NOMO-1 treated with DMSO at 0.1 percent for 48 hours (cell line): Measurements from ENCODE around the gene CFD.
"Not testable (repeated sequence)": the region's sequence is repeated elsewhere in the genome, so short reads cannot be mapped to it uniquely, and the experiment has no call there.

Experiments
- DNase-seq: peaks from one replicate; lab custom pipeline; 2025; ENCODE audit not compliant: unreplicated experiment; lab: John Stamatoyannopoulos, UW

Gene CFD

DNA sequence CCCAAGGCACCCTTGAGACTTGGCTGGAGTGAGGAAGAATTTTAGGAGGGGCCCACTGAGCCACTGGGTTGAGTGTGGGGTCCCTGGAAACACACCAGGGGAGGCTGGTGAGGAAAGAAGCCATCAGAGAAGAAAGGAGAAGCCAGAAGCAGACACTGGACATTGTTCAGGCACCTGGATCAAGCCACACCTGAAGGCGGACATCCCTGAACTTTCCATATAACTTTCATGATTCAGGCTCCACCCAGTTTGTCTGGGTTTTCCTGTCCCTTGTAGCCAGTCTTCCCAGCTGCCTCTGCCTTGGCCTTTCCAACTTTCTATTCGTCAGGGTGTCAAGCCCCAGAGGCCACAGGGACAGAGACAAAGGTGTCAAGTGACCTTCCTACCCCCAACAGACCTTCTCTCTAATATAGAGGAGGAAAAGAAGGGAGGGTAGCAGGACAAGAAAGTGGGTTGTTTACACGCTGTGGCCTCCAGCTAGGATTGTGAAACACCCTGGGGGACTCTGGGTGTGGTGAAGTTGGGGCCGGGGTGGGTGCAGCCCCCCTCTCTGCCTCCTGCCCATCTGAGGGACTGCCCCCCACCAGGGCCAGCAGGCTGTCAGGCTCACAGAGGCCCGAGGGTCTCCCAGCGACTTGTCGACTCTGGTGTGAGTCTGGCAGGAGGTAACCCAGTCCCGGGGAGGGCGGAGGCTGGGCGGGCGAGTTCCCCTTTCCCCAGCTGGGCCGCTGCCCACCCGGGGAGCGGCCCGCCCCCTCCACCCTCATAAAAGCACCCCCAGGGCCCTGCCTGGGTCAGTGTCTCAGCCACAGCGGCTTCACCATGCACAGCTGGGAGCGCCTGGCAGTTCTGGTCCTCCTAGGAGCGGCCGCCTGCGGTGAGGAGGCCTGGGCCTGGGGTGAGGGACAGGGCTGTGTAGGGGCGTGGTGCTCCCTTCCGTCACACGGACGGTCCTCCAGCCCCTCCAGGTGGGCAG lies at the start of gene CFD:
TSS of gene CFD (plus strand) at position 797 of the 976 bp plus-strand sequence. CDS start at position 823, 26 bp downstream.
- peak; percentile 69 for DNase-seq

GRCh38 chr19:810077-810855 lies 49.2 kb upstream of the CFD start:
- no peak for DNase-seq

GRCh38 chr19:810883-811489 lies 48.5 kb upstream of the CFD start:
- no peak for DNase-seq

DNA sequence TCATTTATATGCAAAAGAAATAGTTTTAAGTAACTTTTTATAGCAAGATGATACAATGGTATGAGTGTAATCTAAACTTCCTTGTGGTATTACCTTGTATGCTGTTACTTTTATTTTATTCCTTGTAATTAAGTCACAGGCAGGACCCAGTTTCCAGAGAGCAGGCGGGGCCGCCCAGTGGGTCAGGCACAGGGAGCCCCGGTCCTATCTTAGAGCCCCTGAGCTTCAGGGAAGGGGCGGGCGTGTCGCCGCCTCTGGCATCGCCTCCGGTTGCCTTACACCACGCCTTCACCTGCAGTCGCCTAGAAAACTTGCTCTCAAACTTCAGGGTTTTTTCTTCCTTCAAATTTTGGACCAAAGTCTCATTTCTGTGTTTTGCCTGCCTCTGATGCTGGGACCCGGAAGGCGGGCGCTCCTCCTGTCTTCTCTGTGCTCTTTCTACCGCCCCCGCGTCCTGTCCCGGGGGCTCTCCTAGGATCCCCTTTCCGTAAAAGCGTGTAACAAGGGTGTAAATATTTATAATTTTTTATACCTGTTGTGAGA lies 47.9 kb upstream of the CFD start:
- DNase-seq, result no peak

DNA sequence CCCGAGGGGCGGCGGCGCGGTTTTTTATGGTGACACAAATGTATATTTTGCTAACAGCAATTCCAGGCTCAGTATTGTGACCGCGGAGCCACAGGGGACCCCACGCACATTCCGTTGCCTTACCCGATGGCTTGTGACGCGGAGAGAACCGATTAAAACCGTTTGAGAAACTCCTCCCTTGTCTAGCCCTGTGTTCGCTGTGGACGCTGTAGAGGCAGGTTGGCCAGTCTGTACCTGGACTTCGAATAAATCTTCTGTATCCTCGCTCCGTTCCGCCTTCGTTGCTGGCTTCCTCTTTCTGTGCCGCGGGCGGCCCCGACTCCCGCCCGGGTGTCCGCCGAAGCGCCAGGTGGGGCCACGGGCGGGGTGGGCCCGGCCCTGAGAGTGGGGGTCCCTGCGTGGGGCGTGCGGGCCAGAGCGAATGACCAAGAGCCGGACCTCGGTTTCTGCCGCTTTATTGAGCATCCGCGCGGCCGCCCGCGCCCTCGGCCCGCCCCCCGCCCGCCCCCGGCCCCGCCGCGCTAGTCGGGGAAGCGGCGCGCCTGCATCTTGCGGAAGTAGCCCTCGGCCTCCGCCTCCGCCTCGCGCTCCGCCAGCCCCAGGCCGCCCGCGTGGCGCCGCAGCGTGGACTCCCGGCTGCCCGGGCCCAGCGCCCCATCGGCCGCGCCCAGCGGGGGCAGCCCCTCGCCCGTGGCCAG lies 47.3 kb upstream of the CFD start:
- no peak for DNase-seq

- no peak for DNase-seq
These were observed 46.7 kb upstream of the CFD start for GRCh38 chr19:812747-813218.

GRCh38 chr19:813219-814151 lies 46.0 kb upstream of the CFD start:
- no peak for DNase-seq

- DNase-seq, result no peak
These were observed 45.0 kb upstream of the CFD start for GRCh38 chr19:814152-815078.

- DNase-seq, result no peak
These were observed 44.2 kb upstream of the CFD start for GRCh38 chr19:815079-815774.

- DNase-seq, result no peak
These were observed 43.5 kb upstream of the CFD start for GRCh38 chr19:815775-816499.

DNA sequence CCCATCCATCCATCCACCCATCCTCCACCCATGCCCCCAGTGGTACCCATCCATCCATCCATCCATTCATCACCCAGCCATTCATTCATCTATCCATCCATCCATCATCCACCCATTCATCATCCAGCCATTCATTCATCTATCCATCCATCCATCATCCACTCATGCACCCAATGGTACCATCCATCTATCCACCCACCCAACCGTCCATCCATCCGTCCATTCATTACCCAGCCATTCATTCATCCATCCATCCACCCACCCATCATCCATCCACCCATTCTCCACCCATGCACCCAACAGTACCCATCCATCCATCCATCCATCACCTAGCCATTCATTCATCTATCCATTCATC lies 43.0 kb upstream of the CFD start:
- DNase-seq, result no peak

- DNase-seq, result not testable (repeated sequence)
These were observed 39.3 kb upstream of the CFD start for GRCh38 chr19:820212-820611.

DNA sequence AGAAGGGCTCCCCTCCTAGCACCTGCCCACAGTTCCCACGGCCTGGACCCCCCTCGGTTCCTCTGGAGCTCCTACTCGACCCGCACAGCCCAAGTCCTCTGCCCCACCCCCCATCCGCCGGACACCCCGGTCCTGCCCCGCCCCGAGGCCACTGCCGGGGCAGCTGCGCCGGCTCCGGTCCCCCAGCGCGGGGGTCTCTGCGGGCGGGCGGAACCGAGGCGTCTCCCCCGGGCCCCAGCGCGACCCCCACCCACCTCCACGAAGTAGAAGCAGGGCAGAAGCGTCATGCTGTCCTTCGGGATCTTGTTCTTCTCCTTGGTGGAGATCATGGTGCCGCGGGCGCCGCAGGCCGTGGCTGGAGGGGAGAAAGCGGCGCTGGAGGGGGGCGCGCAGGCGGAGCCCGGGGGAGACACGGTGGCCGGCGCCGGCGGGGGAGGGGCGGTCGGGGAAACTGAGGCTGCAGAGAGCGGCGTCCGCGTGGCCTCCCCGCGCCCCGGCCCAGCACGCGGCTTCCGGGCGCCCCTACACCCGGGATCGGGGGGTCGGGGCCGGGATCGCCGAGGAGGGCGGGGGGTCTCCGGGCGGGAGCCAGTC lies 38.1 kb upstream of the CFD start:
- no peak for DNase-seq

- DNase-seq, result peak; percentile 59
These were observed 37.5 kb upstream of the CFD start, which contains the start of gene PLPPR3 for GRCh38 chr19:821825-822503. TSS of gene PLPPR3 (minus strand) at chr19:821955. CDS start at chr19:821559, 396 bp downstream.

DNA sequence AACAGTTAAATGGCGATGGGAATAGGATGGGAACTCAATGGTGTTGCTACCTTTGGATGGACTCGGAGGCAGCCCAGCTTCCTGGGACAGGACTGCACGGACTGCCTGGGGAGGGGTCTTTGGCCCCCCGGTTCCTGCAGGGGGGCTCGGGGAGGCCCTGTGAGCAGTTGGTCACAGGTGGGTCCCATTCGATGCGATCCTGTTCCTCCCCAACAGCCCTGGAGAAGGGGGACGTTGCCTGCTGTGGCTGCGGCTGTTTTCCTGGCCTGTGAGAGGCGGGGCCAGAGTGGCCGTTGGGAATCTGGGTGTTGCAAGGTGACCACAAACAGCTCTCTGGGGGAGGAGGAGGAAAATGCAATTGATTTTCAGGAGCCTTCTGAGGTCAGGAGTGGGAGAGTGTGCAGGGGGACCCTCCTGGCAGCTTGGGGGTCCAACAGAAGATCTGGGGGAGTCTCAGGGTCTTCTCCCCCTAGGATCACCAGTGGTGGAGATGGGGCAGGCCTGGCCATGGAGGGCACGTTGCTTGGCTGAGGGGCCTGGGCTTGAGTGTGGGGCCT lies 35.8 kb upstream of the CFD start:
- DNase-seq, result peak; percentile 46

GRCh38 chr19:824885-825284 lies 34.6 kb upstream of the CFD start:
- peak; percentile 64 for DNase-seq
